A673 (cell line): ENCODE data around the gene OARD1.

Experiments used
- EZH2 ChIP-seq: fragments of 200-600 bp; sonication (generic); IDR thresholded peaks from 2 replicates; pipeline ENCODE4 v1.6.1; 2017; ENCODE audit warnings: borderline replicate concordance, low read depth, mild to moderate bottlenecking, mixed read lengths, antibody characterized with exemption, low read length; ENCODE audit not compliant: poor library complexity, severe bottlenecking
- TF ChIP-seq, protein P1 (sequence below): fragments of 300-800, 200-600 bp; sonication (generic); conservative IDR thresholded peaks from 2 replicates; pipeline ENCODE4 v1.5.1; 2017; ENCODE audit warnings: low read depth, mild to moderate bottlenecking, antibody characterized with exemption, low read length, moderate library complexity, mixed read lengths

DNA sequence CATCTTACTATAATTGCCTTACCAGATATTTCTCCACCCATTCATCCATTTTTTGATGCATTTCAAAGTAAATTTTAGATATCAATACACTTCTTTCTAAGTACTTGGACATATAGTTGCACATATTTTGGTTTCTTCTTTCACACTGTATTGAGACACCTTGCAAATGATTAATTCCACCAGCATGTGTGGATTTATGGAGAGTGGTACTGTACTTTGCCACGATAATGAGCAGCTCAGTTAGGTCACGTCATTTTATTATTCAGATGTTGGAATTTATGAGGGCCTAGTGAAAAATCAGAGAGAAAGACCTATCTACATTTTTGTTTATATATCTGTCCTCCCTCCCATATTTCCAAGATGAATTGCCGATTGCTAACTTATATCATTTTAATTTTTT lies 5.9 kb upstream of the OARD1 start:
- TF ChIP-seq, protein P1, sequence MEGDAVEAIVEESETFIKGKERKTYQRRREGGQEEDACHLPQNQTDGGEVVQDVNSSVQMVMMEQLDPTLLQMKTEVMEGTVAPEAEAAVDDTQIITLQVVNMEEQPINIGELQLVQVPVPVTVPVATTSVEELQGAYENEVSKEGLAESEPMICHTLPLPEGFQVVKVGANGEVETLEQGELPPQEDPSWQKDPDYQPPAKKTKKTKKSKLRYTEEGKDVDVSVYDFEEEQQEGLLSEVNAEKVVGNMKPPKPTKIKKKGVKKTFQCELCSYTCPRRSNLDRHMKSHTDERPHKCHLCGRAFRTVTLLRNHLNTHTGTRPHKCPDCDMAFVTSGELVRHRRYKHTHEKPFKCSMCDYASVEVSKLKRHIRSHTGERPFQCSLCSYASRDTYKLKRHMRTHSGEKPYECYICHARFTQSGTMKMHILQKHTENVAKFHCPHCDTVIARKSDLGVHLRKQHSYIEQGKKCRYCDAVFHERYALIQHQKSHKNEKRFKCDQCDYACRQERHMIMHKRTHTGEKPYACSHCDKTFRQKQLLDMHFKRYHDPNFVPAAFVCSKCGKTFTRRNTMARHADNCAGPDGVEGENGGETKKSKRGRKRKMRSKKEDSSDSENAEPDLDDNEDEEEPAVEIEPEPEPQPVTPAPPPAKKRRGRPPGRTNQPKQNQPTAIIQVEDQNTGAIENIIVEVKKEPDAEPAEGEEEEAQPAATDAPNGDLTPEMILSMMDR = no peak
- no peak for TF ChIP-seq EZH2
